Sciatic nerve (tissue), 2 donors: ENCODE data around the gene GOLGA3. TPM values are rescaled to one million over a fixed set of nuclear protein-coding genes. Genes with fewer than 3 reads are reported as not detected.

Experiments used
- ATAC-seq: fragments of 200-7000 bp; cut with Tn5 transposase; one replicate; pipeline ENCODE4 v1.9.1; 2020; ENCODE audit warnings: mild to moderate bottlenecking, moderate library complexity
- DNase-seq: peaks from one replicate; pipeline ENCODE4 v3.0.0-alpha.2; 2020; ENCODE audit warnings: low spot score
- intact Hi-C: fragments of 100-400 bp; cut with DNase I; formaldehyde crosslinking; loops from one replicate; pipeline ENCODE4 v1.14.2; 2022
- total RNA-seq: library from RNA; stranded (reverse); fragmentation: NEBNext Ultra II Directional; extraction: Animal tissue kit (Norgen Biotek cat#: 25700); gene quantifications from one replicate; pipeline ENCODE4 v1.2.1, GENCODE V29; 2021
- donor health status: DM: no; HTN: no; CAD: no.
- donor health status: DM: no; HTN: no; CAD: no.

GOLGA3 gene
- total RNA-seq, 1 donor from 2014 or later: 60.6 TPM

- intact Hi-C loops: no loop called here
- ATAC-seq: no peak
- DNase-seq: no peak
Measured at GRCh38 chr12:132736913-132737312, 91.8 kb downstream of the GOLGA3 start.

DNA sequence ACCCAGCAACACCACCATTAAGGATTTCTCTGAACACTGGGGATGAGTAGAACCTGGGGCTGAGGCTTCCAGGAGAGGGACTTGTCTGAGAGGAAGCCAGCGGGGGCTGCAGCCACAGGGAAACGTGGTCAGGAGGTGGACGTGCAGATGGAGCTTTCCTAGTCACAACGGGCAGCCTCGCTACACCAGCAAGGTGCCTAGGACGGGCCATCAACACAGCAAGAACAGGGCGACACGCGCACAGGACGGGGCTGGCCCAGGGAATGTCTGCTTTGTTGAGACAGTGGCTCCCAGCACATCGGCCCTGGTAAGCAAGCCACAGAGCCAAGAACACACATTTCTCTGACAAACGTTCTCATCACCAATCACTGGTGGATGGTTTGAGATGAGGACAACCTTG is 92.3 kb downstream of the GOLGA3 start:
- no peak for ATAC-seq
- intact Hi-C loops: no loop called here

DNA sequence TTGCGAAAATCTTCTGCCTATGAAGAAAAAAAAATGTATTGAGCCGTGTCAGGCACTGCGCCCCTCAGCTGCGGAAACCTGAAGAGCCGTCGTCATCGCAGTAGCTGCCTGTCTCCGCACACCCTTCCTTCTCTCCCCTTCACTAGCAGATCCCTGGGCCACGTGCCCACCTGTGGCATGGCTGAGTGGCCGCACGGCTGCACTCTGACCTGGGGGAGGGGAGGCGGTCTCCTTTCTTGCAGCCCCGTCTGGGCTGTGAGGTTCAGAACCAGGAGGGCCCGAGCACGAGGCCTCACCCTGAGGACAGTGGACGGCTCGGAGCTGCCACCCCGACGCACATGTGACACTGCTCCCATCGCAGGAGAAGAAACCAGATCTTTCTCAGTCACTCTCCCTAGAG is 93.2 kb downstream of the GOLGA3 start:
- intact Hi-C loops: no loop called here
- no peak for DNase-seq
- ATAC-seq: no peak

More for the DNA sequence above, 92.3 kb downstream of the GOLGA3 start:
- DNase-seq: no peak

DNA sequence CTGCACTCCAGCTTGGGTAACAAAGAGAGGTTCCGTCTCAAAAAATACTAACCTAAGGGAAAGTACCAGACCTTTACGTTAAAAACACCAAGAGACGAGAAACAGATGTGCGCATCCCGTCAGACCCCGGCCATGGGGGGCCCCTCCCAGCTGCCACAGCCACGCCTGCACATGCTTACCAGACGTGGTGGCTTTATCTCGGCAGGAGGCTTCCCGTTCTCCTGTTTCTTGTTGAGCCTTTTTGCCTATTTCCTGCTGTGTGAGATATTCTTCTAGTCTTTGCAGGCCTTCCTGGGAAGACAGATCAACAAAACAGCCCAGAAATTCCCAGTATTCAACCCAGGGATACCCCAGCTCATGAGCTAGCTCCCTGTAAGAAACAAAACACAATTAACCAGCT is 94.5 kb downstream of the GOLGA3 start:
- ATAC-seq: no peak
- intact Hi-C loops: no loop called here

GRCh38 chr12:132731574-132731973 is 97.1 kb downstream of the GOLGA3 start:
- no peak for DNase-seq
- ATAC-seq: no peak
- intact Hi-C loops: no loop called here

More for the DNA sequence above, 94.5 kb downstream of the GOLGA3 start:
- DNase-seq: no peak

DNA sequence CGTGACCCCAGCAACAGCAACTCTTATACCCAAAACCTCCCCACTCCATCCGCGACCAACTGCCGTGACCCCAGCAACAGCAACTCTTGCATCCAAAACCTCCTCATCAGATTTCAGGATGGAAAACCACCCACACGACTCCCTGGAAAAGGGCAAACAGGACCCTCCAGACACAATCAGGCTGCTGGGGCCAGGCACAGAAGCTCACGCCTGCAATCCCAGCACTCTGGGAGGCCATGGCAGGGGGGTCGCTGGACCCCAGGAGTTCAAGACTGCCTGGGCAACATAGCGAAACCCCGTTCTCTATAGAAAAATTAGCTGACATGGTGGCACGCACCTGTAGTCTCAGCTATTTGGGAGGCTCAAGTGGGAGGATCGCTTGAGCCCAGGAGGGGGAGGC is 98.3 kb downstream of the GOLGA3 start:
- DNase-seq (no peak), ATAC-seq (no peak)
- intact Hi-C loops: no loop called here

GRCh38 chr12:132729541-132730320 is 98.9 kb downstream of the GOLGA3 start:
- intact Hi-C loops: no loop called here
- no peak for DNase-seq
- no peak for ATAC-seq

- DNase-seq: no peak
- intact Hi-C loops: no loop called here
- ATAC-seq: no peak
Measured at GRCh38 chr12:132728502-132728901, 100.2 kb downstream of the GOLGA3 start.

DNA sequence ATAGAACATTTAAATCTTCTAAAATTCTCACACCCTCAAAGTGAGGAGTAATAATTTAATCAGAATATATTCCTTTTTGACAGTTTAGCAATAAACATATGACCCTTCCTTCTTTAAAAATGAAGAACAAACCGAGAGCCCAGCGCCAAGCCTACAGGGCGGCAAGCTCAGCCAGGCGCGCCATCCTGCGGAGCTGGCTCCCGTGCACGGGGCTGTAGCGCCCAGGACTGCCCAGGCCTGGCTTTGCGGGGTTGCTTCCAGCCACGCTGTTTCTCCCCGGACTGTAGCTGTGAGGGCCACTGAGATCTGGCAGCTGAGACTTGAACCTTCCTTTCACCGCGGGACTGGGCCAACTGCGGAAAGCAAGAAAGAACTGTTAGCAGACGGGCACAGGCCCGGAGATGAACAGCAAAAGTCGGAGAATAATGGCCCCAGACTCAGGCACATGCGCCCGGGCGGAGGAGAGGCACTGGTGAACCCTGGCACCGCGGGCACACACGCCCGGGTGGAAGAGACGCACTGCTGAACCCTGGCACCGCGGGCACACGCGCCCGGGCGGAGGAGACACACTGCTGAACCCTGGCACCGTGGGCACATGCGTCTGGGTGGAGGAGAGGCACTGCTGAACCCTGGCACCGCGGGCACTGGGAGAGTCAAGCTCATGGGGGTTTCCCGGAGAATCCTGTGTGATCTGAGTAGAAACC is 101.4 kb downstream of the GOLGA3 start:
- peak; percentile 20 for ATAC-seq
- DNase-seq: no peak
- intact Hi-C loops: no loop called here

- ATAC-seq: no peak
Measured at GRCh38 chr12:132726386-132726785, 102.3 kb downstream of the GOLGA3 start.

DNA sequence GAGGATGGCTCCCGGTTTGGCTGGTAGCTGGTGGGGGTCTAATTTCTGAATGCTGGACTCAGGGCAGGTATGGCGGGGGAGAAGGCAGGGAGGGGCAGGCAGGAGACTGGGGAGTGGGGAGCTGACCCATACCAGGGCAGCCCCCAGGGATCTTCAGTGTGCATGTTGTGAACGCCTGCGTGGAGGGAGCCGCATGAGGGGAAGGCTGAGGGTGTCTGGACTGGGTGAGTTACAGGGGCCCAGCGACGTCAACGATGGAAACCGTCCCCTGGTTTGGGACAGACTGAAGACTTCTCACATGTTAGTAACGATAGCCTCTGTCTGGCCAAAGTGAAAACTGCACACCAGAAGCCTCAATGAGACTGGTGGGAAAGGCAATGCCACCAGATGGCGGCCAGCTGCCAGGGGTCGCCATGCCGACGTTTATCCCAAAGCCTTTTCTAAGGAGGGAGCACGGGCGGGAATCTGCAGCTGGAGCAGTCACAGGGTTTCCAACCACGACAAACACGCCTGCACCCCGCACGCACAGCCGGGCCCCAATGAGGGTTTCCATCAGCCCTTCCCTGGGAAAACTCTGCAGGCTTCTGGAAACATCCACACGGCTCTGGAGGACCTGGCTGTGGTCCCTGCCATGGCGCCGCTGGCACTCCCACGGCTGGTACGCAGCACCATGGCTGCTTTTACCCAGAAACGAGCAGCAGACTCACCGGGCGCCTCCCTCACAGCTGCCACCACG is 104.0 kb downstream of the GOLGA3 start:
- ATAC-seq: no peak
- intact Hi-C loops: no loop called here

More at GRCh38 chr12:132726386-132726785, 102.3 kb downstream of the GOLGA3 start:
- no peak for DNase-seq
- intact Hi-C loops: no loop called here

DNA sequence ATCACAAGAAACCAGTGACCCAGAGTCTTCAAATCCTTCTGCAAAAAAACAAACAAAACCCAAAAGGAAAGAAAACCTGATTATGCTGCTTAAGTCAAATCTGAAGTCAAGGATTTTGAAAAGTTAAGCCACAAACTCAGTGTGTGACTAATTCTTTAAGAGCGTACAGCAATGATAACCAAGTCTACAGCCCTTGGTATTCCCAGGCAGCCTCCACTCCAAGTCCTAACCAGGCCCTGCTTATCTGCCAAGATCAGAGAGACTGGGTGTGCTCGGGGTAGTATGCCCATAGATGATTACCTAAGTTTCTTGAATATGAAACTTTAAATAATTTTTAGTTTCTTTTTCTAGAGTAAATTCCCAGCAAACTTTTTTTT is 104.9 kb downstream of the GOLGA3 start:
- intact Hi-C loops: no loop called here

More for the DNA sequence above, 104.0 kb downstream of the GOLGA3 start:
- DNase-seq: no peak

DNA sequence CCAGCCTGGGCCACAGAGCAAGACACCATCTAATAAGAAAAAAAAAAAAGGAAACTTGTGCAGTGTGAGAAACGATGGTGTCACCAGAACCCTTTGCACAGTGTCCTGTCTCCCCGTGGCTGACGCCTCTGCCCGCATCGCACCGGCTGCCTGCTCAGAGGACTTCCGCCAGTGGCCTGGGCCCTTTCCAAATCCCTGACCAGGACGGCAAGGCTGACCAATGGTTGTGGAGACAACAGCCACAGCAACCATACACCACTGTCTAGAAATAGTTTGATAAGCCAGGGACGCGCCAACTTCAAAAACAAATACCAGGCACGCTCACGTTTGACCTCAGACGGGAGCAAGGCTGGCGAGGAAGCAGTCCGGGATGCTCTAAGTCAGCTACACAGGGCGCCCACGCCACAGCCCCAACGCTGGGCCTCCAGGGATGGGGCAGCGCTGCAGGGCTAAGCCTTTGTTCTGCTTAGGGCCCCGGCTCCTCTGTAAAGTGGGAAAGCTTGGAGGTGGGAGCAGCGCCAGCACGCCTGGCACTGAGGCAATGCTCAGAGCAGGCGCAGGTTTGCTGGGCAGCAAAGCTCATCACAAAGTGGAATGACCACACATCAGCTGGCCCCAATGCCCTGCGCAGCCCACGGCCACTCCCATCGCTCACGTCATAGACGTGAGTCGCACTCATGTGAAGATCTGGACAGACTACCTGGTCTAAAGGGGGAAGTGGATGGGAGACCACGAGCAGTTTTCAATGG is 105.5 kb downstream of the GOLGA3 start:
- DNase-seq (no peak), ATAC-seq (no peak)
- intact Hi-C loops: no loop called here

More for the DNA sequence above, 104.9 kb downstream of the GOLGA3 start:
- no peak for DNase-seq
- ATAC-seq: no peak

- DNase-seq (no peak), ATAC-seq (no peak)
- intact Hi-C loops: no loop called here
Measured at GRCh38 chr12:132720606-132721345, 107.9 kb downstream of the GOLGA3 start.

DNA sequence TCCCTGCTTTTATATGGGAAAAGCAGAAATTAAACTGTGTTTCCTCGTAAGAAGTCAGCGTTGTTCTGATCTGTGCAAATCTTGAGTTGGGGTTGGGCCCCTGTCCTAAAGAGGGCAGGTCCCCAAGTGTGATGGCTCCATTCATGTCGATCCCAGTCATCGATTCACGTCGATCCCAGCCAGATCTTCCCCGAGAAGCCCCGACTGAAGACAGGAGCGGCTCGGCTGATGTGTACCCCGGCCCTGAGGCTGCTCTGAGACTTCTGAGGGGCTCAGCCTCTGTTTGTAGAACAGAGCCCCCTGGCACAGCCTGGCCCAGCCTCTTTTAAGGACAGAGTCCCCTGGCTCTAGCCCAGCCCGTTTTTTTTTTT is 108.7 kb downstream of the GOLGA3 start:
- DNase-seq (no peak), ATAC-seq (no peak)
- intact Hi-C loops: no loop called here

- ATAC-seq (no peak), DNase-seq (no peak)
- intact Hi-C loops: no loop called here
Measured at GRCh38 chr12:132719141-132719953, 109.3 kb downstream of the GOLGA3 start.
